Measurements from ENCODE around the gene ATP5PB.

- TF ChIP-seq POLR2A (IDR thresholded peaks at IDR 0.05; ENCODE audit: borderline replicate concordance, extremely low read depth, insufficient read depth, insufficient read length): no peak
- no peak for TF ChIP-seq POLR2AphosphoS5 (IDR thresholded peaks at IDR 0.05; ENCODE audit: low read depth, low read length)
- no peak for TF ChIP-seq CTCF (IDR thresholded peaks at IDR 0.05 in 2 of 3, conservative IDR thresholded peaks at IDR 0.05 in 1 of 3; ENCODE audit: borderline replicate concordance in 1 of 3, insufficient read depth in 1 of 3, low read depth in 2 of 3, low read length in 2 of 3)
- no peak for TF ChIP-seq FOSL1 (IDR thresholded peaks at IDR 0.05; ENCODE audit: low read depth)
- TF ChIP-seq REST (IDR thresholded peaks at IDR 0.05; ENCODE audit: low read depth): no peak
- no peak for TF ChIP-seq YY1 (IDR thresholded peaks at IDR 0.05; ENCODE audit: extremely low read depth, insufficient replicate concordance, low read depth, low read length)
- TF ChIP-seq EZH2 (IDR thresholded peaks at IDR 0.05): no peak
- no peak for TF ChIP-seq ZNF274 (IDR thresholded peaks at IDR 0.05; ENCODE audit: low read depth, low read length)
These were observed 3.3 kb downstream of the ATP5PB start for GRCh38 chr1:111452581-111452980.

All from HCT116 (cell line).